GM23338 (cell line): ENCODE results near the gene GPR143. TPM values are rescaled to one million over a fixed set of nuclear protein-coding genes. Genes with fewer than 3 reads are reported as not detected.

Source experiments
- ATAC-seq: fragments of 200-7000 bp; cut with Tn5 transposase; 3 replicates; pipeline ENCODE4 v1.9.1; 2020
- DNase-seq: peaks from one replicate; pipeline ENCODE4 v3.0.0-alpha.2; 2015; ENCODE audit warnings: low spot score
- H2AFZ ChIP-seq: fragments of 200-600 bp; sonication (generic); 2 replicates; pipeline ENCODE4 v1.8.0; 2016; ENCODE audit warnings: antibody characterized with exemption, mild to moderate bottlenecking, moderate library complexity
- H3F3A ChIP-seq: fragments of 200-600 bp; sonication (generic); replicated peaks from 2 replicates; pipeline ENCODE4 v1.8.0; 2017; ENCODE audit warnings: antibody characterized with exemption, mixed run types, low read depth
- H3K27ac ChIP-seq: fragments of 200-600 bp; sonication (generic); 2 replicates; pipeline ENCODE4 v1.6.1; 2016; ENCODE audit warnings: low read depth
- H3K27me3 ChIP-seq: fragments of 200-600 bp; sonication (generic); 2 replicates; pipeline ENCODE4 v1.8.0; 2016; ENCODE audit warnings: mild to moderate bottlenecking, mixed run types, moderate library complexity; ENCODE audit not compliant: insufficient read depth
- H3K36me3 ChIP-seq: fragments of 200-600 bp; sonication (generic); 2 replicates; pipeline ENCODE4 v1.8.0; 2016; ENCODE audit warnings: mild to moderate bottlenecking; ENCODE audit not compliant: insufficient read depth
- H3K4me1 ChIP-seq: fragments of 200-600 bp; sonication (generic); 2 replicates; pipeline ENCODE4 v1.8.0; 2016; ENCODE audit warnings: mild to moderate bottlenecking, moderate library complexity; ENCODE audit not compliant: insufficient read depth
- H3K4me2 ChIP-seq: fragments of 200-600 bp; sonication (generic); 2 replicates; pipeline ENCODE4 v1.7.1; 2017; ENCODE audit warnings: mixed run types
- H3K4me3 ChIP-seq: fragments of 200-600 bp; sonication (generic); 2 replicates; pipeline ENCODE4 v1.6.1; 2016; ENCODE audit warnings: mixed run types
- H3K79me2 ChIP-seq: fragments of 200-600 bp; sonication (generic); replicated peaks from 2 replicates; pipeline ENCODE4 v1.8.0; 2017; ENCODE audit warnings: mild to moderate bottlenecking; ENCODE audit not compliant: insufficient read depth
- H3K9me2 ChIP-seq: fragments of 200-600 bp; sonication (generic); 2 replicates; pipeline ENCODE4 v1.8.0; 2017; ENCODE audit not compliant: insufficient read depth
- H4K20me1 ChIP-seq: fragments of 200-600 bp; sonication (generic); replicated peaks from 2 replicates; pipeline ENCODE4 v1.8.0; 2017; ENCODE audit warnings: mild to moderate bottlenecking; ENCODE audit not compliant: insufficient read depth
- H3K27ac Mint-ChIP-seq: 2 replicates; pipeline ENCODE4 v1.8.0; 2020; ENCODE audit warnings: inconsistent platforms, mild to moderate bottlenecking, moderate library complexity, mixed read lengths
- H3K27me3 Mint-ChIP-seq: 3 replicates; pipeline ENCODE4 v1.8.0; 2022; ENCODE audit warnings: low read depth, mild to moderate bottlenecking, moderate library complexity, mixed read lengths, inconsistent platforms; ENCODE audit not compliant: insufficient read depth, poor library complexity
- H3K36me3 Mint-ChIP-seq: 3 replicates; pipeline ENCODE4 v1.8.0; 2021; ENCODE audit warnings: low read depth, mild to moderate bottlenecking, inconsistent platforms, moderate library complexity, mixed read lengths
- H3K4me1 Mint-ChIP-seq: 3 replicates; pipeline ENCODE4 v1.8.0; 2020; ENCODE audit warnings: mild to moderate bottlenecking, inconsistent platforms, mixed read lengths
- H3K4me3 Mint-ChIP-seq: 3 replicates; pipeline ENCODE4 v1.8.0; 2021; ENCODE audit warnings: moderate library complexity, mild to moderate bottlenecking, inconsistent platforms, mixed read lengths
- H3K9me3 Mint-ChIP-seq: 3 replicates; pipeline ENCODE4 v1.8.0; 2020; ENCODE audit warnings: moderate library complexity, mild to moderate bottlenecking, inconsistent platforms, mixed read lengths
- ETS1 ChIP-seq: IDR thresholded peaks from 2 replicates; pipeline ENCODE4 v1.6.1; 2016; ENCODE audit warnings: antibody characterized with exemption
- EZH2 ChIP-seq: fragments of 200-600 bp; sonication (generic); IDR thresholded peaks from one replicate; pipeline ENCODE4 v1.8.0; 2017; ENCODE audit warnings: antibody characterized with exemption, mild to moderate bottlenecking, low read depth; ENCODE audit not compliant: unreplicated experiment
- EZH2phosphoT487 ChIP-seq: fragments of 200-600 bp; sonication (generic); IDR thresholded peaks from one replicate; pipeline ENCODE4 v1.8.1; 2018; ENCODE audit warnings: antibody characterized with exemption; ENCODE audit not compliant: unreplicated experiment
- JUNB ChIP-seq: IDR thresholded peaks from one replicate; pipeline ENCODE4 v1.6.1; 2016; ENCODE audit warnings: antibody characterized with exemption; ENCODE audit not compliant: unreplicated experiment
- NANOG ChIP-seq: IDR thresholded peaks from 2 replicates; pipeline ENCODE4 v1.6.1; 2016; ENCODE audit warnings: antibody characterized with exemption, borderline replicate concordance
- POLR2AphosphoS5 ChIP-seq: IDR thresholded peaks from 2 replicates; pipeline ENCODE4 v1.6.1; 2016; ENCODE audit warnings: antibody characterized with exemption, low read depth
- ZNF114 ChIP-seq: fragments of 250-450 bp; sonication (Bioruptor Pico); IDR thresholded peaks from 2 replicates; pipeline ENCODE4 v1.5.0; 2020; ENCODE audit warnings: mild to moderate bottlenecking, moderate library complexity
- ZNF331 ChIP-seq: fragments of 250-450 bp; sonication (Bioruptor Pico); IDR thresholded peaks from 2 replicates; pipeline ENCODE4 v1.5.0; 2020; ENCODE audit warnings: low read depth, mild to moderate bottlenecking, moderate library complexity
- polyA plus RNA-seq: library from polyadenylated mRNA; unstranded; fragments of >200 nt; fragmentation: Nextera tagmentation; extraction: Ambion mirVana; gene quantifications from 2 replicates; pipeline ENCODE4 v1.2.1, GENCODE V29; 2016
- total RNA-seq: library from RNA; depleted of rRNA; stranded (reverse); fragments of >200 nt; shearing (Covaris generic); gene quantifications from 2 replicates; pipeline ENCODE4 v1.2.3, GENCODE V29; 2014
- TF ChIP-seq, protein P1 (sequence below), 2 experiments: fragments of 200-600 bp in 1 of 2; sonication (generic) in 1 of 2; conservative IDR thresholded peaks; 2 replicates each; pipeline versions ENCODE4 v1.5.1 to v1.6.1; 2016 to 2017; ENCODE audit warnings: antibody characterized with exemption in 2 of 2, low read depth in 2 of 2, mild to moderate bottlenecking in 2 of 2, moderate library complexity in 1 of 2
- TF ChIP-seq, protein P2 (sequence below): fragments of 250-450 bp; sonication (Bioruptor Pico); IDR thresholded peaks from 2 replicates; pipeline ENCODE4 v1.5.0; 2020; ENCODE audit warnings: mild to moderate bottlenecking, moderate library complexity

The GPR143 gene
- total and polyA plus RNA-seq, 2 experiments from 2014 or later: 7.4 to 13.0 TPM

DNA sequence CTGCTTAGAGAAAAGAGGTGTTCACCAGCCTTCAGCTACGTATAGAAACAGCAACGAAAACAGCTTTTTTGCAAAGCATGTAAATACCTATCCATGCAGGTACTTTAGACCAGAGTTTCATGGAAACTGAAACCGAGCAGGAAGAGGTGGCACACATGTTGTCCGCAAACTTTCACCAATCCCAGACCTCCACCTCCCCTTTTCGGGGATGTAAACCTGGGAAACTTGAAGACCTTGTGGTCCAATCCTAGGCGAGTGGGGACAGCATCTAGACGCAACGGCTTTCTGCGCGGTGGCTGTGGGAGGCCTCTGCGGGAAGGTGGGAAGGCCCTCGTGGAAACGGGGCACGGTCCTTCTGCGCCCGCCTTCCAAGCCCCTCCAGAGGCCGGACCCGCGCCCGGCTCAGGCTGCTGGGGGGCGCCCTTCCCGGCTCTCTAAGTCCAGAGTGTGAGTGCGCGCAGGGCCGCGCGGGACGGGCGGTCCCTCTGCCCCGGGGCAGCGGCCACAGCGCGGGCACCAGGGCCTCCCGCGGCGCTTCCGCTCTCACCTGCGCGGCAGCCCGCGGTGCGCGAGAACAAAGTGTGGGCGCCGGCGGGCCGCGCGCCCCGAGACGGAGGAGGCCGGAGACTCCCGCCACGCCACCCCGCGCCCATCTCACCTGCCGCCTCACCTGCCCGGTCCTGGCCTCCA is 19.8 kb upstream of the GPR143 start:
- Mint-ChIP-seq H3K27ac (no peak overlapping the region), H3K9me3 (no peaks in the 10 kb centered on the region), H3K4me1 (peaks cover 24% of the 10 kb centered on the region), H3K4me3 (peak overlapping the region; percentile 70), H3K36me3 (peaks cover 8% of the 10 kb centered on the region; the same call in 1 of the 3 replicates), H3K27me3 (peaks cover 14% of the 10 kb centered on the region)
- Histone ChIP-seq H2AFZ (no peak overlapping the region), H3K9me2 (no peaks in the 10 kb centered on the region), H3K4me3 (peak overlapping the region; percentile 72), H3K36me3 (no peaks in the 10 kb centered on the region), H3K4me2 (peak overlapping the region; percentile 75), H4K20me1 (no peaks in the 10 kb centered on the region; the same call in none of the 2 replicates), H3K27ac (no peak overlapping the region), H3F3A (no peaks in the 10 kb centered on the region), H3K4me1 (peaks cover 25% of the 10 kb centered on the region), H3K79me2 (peaks cover 43% of the 10 kb centered on the region), H3K27me3 (peaks cover 13% of the 10 kb centered on the region; the same call in 1 of the 2 replicates)
- ATAC-seq: peak; percentile 27
- DNase-seq: peak; percentile 19
- TF ChIP-seq EZH2: no peak
- no peak for TF ChIP-seq JUNB
- TF ChIP-seq, protein P1, sequence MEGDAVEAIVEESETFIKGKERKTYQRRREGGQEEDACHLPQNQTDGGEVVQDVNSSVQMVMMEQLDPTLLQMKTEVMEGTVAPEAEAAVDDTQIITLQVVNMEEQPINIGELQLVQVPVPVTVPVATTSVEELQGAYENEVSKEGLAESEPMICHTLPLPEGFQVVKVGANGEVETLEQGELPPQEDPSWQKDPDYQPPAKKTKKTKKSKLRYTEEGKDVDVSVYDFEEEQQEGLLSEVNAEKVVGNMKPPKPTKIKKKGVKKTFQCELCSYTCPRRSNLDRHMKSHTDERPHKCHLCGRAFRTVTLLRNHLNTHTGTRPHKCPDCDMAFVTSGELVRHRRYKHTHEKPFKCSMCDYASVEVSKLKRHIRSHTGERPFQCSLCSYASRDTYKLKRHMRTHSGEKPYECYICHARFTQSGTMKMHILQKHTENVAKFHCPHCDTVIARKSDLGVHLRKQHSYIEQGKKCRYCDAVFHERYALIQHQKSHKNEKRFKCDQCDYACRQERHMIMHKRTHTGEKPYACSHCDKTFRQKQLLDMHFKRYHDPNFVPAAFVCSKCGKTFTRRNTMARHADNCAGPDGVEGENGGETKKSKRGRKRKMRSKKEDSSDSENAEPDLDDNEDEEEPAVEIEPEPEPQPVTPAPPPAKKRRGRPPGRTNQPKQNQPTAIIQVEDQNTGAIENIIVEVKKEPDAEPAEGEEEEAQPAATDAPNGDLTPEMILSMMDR (conservative IDR thresholded peaks at IDR 0.05; ENCODE audit: low read depth in 2 of 2): peak in 1 of 2 experiments; percentile 25; a peak in 2 of 4 replicates
- TF ChIP-seq EZH2phosphoT487: no peak

DNA sequence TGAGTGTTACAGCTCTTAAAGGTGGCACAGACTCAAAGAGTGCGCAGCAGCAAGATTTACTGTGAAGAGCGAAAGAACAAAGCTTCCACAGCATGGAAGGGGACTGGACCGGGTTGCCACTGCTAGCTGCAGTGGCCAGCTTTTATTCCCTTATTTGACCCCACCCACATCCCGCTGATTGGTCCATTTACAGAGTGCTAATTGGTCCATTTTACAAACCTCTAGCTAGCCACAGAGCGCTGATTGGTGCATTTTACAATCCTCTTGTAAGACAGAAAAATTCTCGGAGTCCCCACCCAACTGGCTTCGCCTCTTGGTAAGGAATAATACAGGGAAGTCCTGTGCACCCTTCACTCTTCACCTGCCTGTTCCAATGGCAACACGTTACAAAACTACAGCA is 18.7 kb upstream of the GPR143 start:
- no peak overlapping the region for H3K27ac Mint-ChIP-seq
- DNase-seq (no peak), ATAC-seq (no peak)
- peaks cover 13% of the 10 kb centered on the region; the same call in 1 of the 2 replicates for H3K27me3 ChIP-seq
- peaks cover 8% of the 10 kb centered on the region; the same call in 1 of the 3 replicates for H3K36me3 Mint-ChIP-seq
- H3K27ac ChIP-seq: no peak overlapping the region
- H3K27me3 Mint-ChIP-seq: peaks cover 12% of the 10 kb centered on the region
- no peaks in the 10 kb centered on the region for H3K9me2 ChIP-seq
- no peak overlapping the region for H3K4me2 ChIP-seq
- no peak overlapping the region for H2AFZ ChIP-seq
- H3K4me1 Mint-ChIP-seq: peaks cover 15% of the 10 kb centered on the region
- H3K9me3 Mint-ChIP-seq: no peaks in the 10 kb centered on the region
- H3K36me3 ChIP-seq: no peaks in the 10 kb centered on the region
- peaks cover 19% of the 10 kb centered on the region for H3K4me1 ChIP-seq
- H3K4me3 ChIP-seq: no peak overlapping the region
- H3F3A ChIP-seq: no peaks in the 10 kb centered on the region
- H3K4me3 Mint-ChIP-seq: peak overlapping the region; percentile 70; the same call in 1 of the 3 replicates
- H4K20me1 ChIP-seq: no peaks in the 10 kb centered on the region; the same call in none of the 2 replicates
- peaks cover 38% of the 10 kb centered on the region for H3K79me2 ChIP-seq
- TF ChIP-seq, protein P2, sequence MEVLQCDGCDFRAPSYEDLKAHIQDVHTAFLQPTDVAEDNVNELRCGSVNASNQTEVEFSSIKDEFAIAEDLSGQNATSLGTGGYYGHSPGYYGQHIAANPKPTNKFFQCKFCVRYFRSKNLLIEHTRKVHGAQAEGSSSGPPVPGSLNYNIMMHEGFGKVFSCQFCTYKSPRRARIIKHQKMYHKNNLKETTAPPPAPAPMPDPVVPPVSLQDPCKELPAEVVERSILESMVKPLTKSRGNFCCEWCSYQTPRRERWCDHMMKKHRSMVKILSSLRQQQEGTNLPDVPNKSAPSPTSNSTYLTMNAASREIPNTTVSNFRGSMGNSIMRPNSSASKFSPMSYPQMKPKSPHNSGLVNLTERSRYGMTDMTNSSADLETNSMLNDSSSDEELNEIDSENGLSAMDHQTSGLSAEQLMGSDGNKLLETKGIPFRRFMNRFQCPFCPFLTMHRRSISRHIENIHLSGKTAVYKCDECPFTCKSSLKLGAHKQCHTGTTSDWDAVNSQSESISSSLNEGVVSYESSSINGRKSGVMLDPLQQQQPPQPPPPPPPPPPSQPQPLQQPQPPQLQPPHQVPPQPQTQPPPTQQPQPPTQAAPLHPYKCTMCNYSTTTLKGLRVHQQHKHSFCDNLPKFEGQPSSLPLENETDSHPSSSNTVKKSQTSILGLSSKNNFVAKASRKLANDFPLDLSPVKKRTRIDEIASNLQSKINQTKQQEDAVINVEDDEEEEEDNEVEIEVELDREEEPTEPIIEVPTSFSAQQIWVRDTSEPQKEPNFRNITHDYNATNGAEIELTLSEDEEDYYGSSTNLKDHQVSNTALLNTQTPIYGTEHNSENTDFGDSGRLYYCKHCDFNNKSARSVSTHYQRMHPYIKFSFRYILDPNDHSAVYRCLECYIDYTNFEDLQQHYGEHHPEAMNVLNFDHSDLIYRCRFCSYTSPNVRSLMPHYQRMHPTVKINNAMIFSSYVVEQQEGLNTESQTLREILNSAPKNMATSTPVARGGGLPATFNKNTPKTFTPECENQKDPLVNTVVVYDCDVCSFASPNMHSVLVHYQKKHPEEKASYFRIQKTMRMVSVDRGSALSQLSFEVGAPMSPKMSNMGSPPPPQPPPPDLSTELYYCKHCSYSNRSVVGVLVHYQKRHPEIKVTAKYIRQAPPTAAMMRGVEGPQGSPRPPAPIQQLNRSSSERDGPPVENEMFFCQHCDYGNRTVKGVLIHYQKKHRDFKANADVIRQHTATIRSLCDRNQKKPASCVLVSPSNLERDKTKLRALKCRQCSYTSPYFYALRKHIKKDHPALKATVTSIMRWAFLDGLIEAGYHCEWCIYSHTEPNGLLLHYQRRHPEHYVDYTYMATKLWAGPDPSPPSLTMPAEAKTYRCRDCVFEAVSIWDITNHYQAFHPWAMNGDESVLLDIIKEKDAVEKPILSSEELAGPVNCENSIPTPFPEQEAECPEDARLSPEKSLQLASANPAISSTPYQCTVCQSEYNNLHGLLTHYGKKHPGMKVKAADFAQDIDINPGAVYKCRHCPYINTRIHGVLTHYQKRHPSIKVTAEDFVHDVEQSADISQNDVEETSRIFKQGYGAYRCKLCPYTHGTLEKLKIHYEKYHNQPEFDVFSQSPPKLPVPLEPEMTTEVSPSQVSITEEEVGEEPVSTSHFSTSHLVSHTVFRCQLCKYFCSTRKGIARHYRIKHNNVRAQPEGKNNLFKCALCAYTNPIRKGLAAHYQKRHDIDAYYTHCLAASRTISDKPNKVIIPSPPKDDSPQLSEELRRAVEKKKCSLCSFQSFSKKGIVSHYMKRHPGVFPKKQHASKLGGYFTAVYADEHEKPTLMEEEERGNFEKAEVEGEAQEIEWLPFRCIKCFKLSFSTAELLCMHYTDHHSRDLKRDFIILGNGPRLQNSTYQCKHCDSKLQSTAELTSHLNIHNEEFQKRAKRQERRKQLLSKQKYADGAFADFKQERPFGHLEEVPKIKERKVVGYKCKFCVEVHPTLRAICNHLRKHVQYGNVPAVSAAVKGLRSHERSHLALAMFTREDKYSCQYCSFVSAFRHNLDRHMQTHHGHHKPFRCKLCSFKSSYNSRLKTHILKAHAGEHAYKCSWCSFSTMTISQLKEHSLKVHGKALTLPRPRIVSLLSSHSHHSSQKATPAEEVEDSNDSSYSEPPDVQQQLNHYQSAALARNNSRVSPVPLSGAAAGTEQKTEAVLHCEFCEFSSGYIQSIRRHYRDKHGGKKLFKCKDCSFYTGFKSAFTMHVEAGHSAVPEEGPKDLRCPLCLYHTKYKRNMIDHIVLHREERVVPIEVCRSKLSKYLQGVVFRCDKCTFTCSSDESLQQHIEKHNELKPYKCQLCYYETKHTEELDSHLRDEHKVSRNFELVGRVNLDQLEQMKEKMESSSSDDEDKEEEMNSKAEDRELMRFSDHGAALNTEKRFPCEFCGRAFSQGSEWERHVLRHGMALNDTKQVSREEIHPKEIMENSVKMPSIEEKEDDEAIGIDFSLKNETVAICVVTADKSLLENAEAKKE (CRISPR knock-in tag): no peak
- no peak for TF ChIP-seq POLR2AphosphoS5
- TF ChIP-seq NANOG: no peak
- TF ChIP-seq ZNF331 (CRISPR knock-in tag): no peak
- TF ChIP-seq JUNB: no peak
- TF ChIP-seq ETS1: no peak
- no peak for TF ChIP-seq EZH2phosphoT487
- TF ChIP-seq EZH2: no peak
- no peak for TF ChIP-seq ZNF114
